CD4-positive, CD25-positive, alpha-beta regulatory T cell (primary cell): ENCODE measurements around the gene RGS7. TPM values are rescaled to one million over a fixed set of nuclear protein-coding genes. Genes with fewer than 3 reads are reported as not detected.

Experiments used
- ATAC-seq, 2 donors: fragments of 150-1000 bp; cut with Tn5 transposase; one replicate each; pipeline ENCODE4 v1.10.0; 2021; ENCODE audit warnings: low read depth in 2 of 2, moderate number of reproducible peaks in 2 of 2, moderate library complexity in 1 of 2
- DNase-seq, 3 donors: peaks; one replicate each; pipeline versions ENCODE4 v3.0.0 to v3.0.0-alpha.2; 2012 to 2022; ENCODE audit warnings: mixed read lengths in 1 of 3
- H3K27ac ChIP-seq: one replicate; pipeline ENCODE4 v1.7.0; 2013; ENCODE audit warnings: mild to moderate bottlenecking, low read length; ENCODE audit not compliant: insufficient read depth, poor library complexity, severe bottlenecking
- H3K27me3 ChIP-seq: one replicate; pipeline ENCODE4 v1.7.0; 2013; ENCODE audit warnings: low read length; ENCODE audit not compliant: control insufficient read depth, insufficient read depth
- H3K36me3 ChIP-seq: one replicate; pipeline ENCODE4 v1.7.0; 2013; ENCODE audit warnings: mild to moderate bottlenecking, low read length, moderate library complexity; ENCODE audit not compliant: control insufficient read depth, insufficient read depth
- H3K4me1 ChIP-seq: 2 replicates; pipeline ENCODE4 v1.7.0; 2013; ENCODE audit warnings: mild to moderate bottlenecking, low read length; ENCODE audit not compliant: insufficient read depth, control insufficient read depth, poor library complexity, severe bottlenecking
- H3K4me3 ChIP-seq: one replicate; pipeline ENCODE4 v1.7.0; 2013; ENCODE audit warnings: low read depth, mild to moderate bottlenecking, low read length, moderate library complexity
- H3K9me3 ChIP-seq, 2 experiments: 1 replicate in 1 of 2; 2 replicates in 1 of 2; pipeline ENCODE4 v1.7.0; 2013; ENCODE audit warnings: low read length in 2 of 2, mild to moderate bottlenecking in 1 of 2, moderate library complexity in 1 of 2; ENCODE audit not compliant: control insufficient read depth in 2 of 2
- H3K27ac Mint-ChIP-seq, 3 donors: one replicate each; pipeline ENCODE4 v1.8.0; 2020 to 2022; ENCODE audit warnings: mild to moderate bottlenecking in 3 of 3, mixed read lengths in 3 of 3, moderate library complexity in 2 of 3
- H3K27me3 Mint-ChIP-seq: one replicate; pipeline ENCODE4 v1.8.0; 2022; ENCODE audit warnings: mild to moderate bottlenecking, mixed read lengths
- H3K36me3 Mint-ChIP-seq: one replicate; pipeline ENCODE4 v1.8.0; 2020; ENCODE audit warnings: mixed read lengths
- H3K4me1 Mint-ChIP-seq, 4 donors: one replicate each; pipeline ENCODE4 v1.8.0; 2020 to 2022; ENCODE audit warnings: mixed read lengths in 4 of 4, mild to moderate bottlenecking in 1 of 4
- H3K4me3 Mint-ChIP-seq, 4 donors: one replicate each; pipeline ENCODE4 v1.8.0; 2020 to 2022; ENCODE audit warnings: mild to moderate bottlenecking in 4 of 4, mixed read lengths in 4 of 4, moderate library complexity in 3 of 4
- H3K9me3 Mint-ChIP-seq, 7 donors: one replicate each; pipeline ENCODE4 v1.8.0; 2020 to 2022; ENCODE audit warnings: mixed read lengths in 7 of 7, mild to moderate bottlenecking in 3 of 7, moderate library complexity in 2 of 7
- polyA plus RNA-seq, 4 donors: library from polyadenylated mRNA; unstranded; fragments of 300-500 nt; fragmentation: Illumina TruSeq; gene quantifications; one replicate each; pipeline ENCODE4 v1.2.3, GENCODE V29; 2021
- total RNA-seq: library from RNA; stranded (reverse); gene quantifications from one replicate; pipeline ENCODE4 v1.2.3, GENCODE V29; 2022

Gene RGS7
- total and polyA plus RNA-seq, 5 donors from 2014 or later = not detected

GRCh38 chr1:241330619-241331327 is 26.2 kb downstream of the RGS7 start:
- H3K27me3 Mint-ChIP-seq = no peaks in the 10 kb centered on the region
- H3K4me1 Mint-ChIP-seq = no peaks in the 10 kb centered on the region
- no peak overlapping the region for H3K27ac ChIP-seq
- peaks cover 0 to 5% (median 3%) of the 10 kb centered on the region in 7 donors for H3K9me3 Mint-ChIP-seq
- H3K36me3 ChIP-seq = no peaks in the 10 kb centered on the region
- no peaks in the 10 kb centered on the region for H3K36me3 Mint-ChIP-seq
- H3K27me3 ChIP-seq = no peaks in the 10 kb centered on the region
- H3K9me3 ChIP-seq = peaks cover 0 to 3% of the 10 kb centered on the region in 2 experiments
- no peak for DNase-seq
- H3K27ac Mint-ChIP-seq = no peak overlapping the region
- no peaks in the 10 kb centered on the region for H3K4me1 ChIP-seq
- ATAC-seq = no peak
- H3K4me3 ChIP-seq = no peak overlapping the region
- H3K4me3 Mint-ChIP-seq = no peak overlapping the region

GRCh38 chr1:241325456-241325855 is 31.5 kb downstream of the RGS7 start:
- no peaks in the 10 kb centered on the region for H3K27me3 Mint-ChIP-seq
- no peak overlapping the region for H3K4me3 Mint-ChIP-seq
- no peak for DNase-seq
- peaks cover 0 to 18% (median 2%) of the 10 kb centered on the region in 7 donors for H3K9me3 Mint-ChIP-seq
- no peak overlapping the region for H3K27ac Mint-ChIP-seq
- Histone ChIP-seq H3K4me1 (no peaks in the 10 kb centered on the region), H3K27ac (no peak overlapping the region), H3K36me3 (no peaks in the 10 kb centered on the region), H3K27me3 (no peaks in the 10 kb centered on the region), H3K4me3 (no peak overlapping the region), H3K9me3 (peaks cover 0 to 3% of the 10 kb centered on the region in 2 experiments)
- no peaks in the 10 kb centered on the region for H3K36me3 Mint-ChIP-seq
- H3K4me1 Mint-ChIP-seq = no peaks in the 10 kb centered on the region
- no peak for ATAC-seq

GRCh38 chr1:241323514-241324195 is 33.4 kb downstream of the RGS7 start:
- no peak overlapping the region for H3K27ac ChIP-seq
- H3K4me1 Mint-ChIP-seq = no peaks in the 10 kb centered on the region
- no peaks in the 10 kb centered on the region for H3K36me3 Mint-ChIP-seq
- H3K27ac Mint-ChIP-seq = no peak overlapping the region
- no peaks in the 10 kb centered on the region for H3K27me3 ChIP-seq
- DNase-seq (peak in 1 of 3 donors; percentile 2), ATAC-seq (no peak)
- no peaks in the 10 kb centered on the region for H3K4me1 ChIP-seq
- no peaks in the 10 kb centered on the region for H3K27me3 Mint-ChIP-seq
- peaks cover 0 to 17% (median 3%) of the 10 kb centered on the region in 7 donors for H3K9me3 Mint-ChIP-seq
- H3K36me3 ChIP-seq = no peaks in the 10 kb centered on the region
- H3K9me3 ChIP-seq = peaks cover 0 to 3% of the 10 kb centered on the region in 2 experiments
- H3K4me3 ChIP-seq = no peak overlapping the region
- H3K4me3 Mint-ChIP-seq = no peak overlapping the region

GRCh38 chr1:241317676-241318075 is 39.3 kb downstream of the RGS7 start:
- Histone ChIP-seq H3K27ac (no peak overlapping the region), H3K4me1 (no peaks in the 10 kb centered on the region), H3K27me3 (no peaks in the 10 kb centered on the region), H3K9me3 (no peaks in the 10 kb centered on the region), H3K4me3 (no peak overlapping the region), H3K36me3 (no peaks in the 10 kb centered on the region)
- H3K27me3 Mint-ChIP-seq = no peaks in the 10 kb centered on the region
- peaks cover 0 to 5% (median 0%) of the 10 kb centered on the region in 4 donors for H3K4me1 Mint-ChIP-seq
- no peak overlapping the region for H3K4me3 Mint-ChIP-seq
- H3K36me3 Mint-ChIP-seq = no peaks in the 10 kb centered on the region
- H3K27ac Mint-ChIP-seq = no peak overlapping the region
- ATAC-seq (no peak), DNase-seq (no peak)
- peaks cover 0 to 22% (median 6%) of the 10 kb centered on the region in 7 donors for H3K9me3 Mint-ChIP-seq

- Histone ChIP-seq H3K27ac (no peak overlapping the region), H3K4me1 (no peaks in the 10 kb centered on the region), H3K27me3 (no peaks in the 10 kb centered on the region), H3K9me3 (no peaks in the 10 kb centered on the region), H3K36me3 (no peaks in the 10 kb centered on the region), H3K4me3 (no peak overlapping the region)
- Mint-ChIP-seq H3K36me3 (no peaks in the 10 kb centered on the region), H3K9me3 (peaks cover 0 to 22% (median 5%) of the 10 kb centered on the region in 7 donors), H3K27me3 (no peaks in the 10 kb centered on the region), H3K27ac (no peak overlapping the region), H3K4me1 (peaks cover 0 to 5% (median 0%) of the 10 kb centered on the region in 4 donors), H3K4me3 (no peak overlapping the region)
- no peak for ATAC-seq
- DNase-seq = no peak
These were observed 40.6 kb downstream of the RGS7 start for GRCh38 chr1:241316372-241316771.

DNA sequence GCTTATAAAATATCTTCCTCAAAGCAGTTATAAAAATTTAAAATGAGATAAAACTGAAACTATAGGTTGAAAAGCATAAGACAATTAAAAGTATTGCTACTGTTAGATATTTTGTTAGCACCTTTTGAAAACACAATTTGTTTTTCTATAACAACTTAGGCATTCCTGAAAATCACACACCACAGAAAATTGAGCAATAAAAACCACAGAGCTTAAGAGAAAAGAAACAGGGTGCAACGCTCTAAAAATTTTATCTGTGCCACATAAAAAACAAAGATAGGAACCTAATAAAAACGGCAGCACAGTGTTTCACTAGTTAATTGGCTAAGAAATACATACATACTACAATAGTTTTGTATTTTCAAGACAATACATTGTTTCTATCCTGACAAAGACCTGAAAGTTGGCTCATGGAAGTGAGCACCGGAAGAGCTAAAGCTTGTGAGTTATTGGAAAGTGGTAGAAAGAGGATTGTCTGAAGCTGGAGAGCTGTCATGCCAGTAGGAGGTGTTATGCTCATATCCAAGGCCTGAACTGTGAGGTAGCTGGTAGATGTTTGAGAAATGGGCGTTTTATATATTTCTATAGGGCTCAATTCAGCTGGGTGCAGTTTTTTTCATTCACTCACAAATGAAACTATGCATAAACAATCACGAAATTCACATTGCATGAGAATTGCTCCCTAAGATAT is 45.8 kb downstream of the RGS7 start:
- Mint-ChIP-seq H3K27me3 (no peaks in the 10 kb centered on the region), H3K4me3 (peak overlapping the region in 1 of 4 donors; percentile 8), H3K9me3 (peaks cover 0 to 20% (median 4%) of the 10 kb centered on the region in 7 donors), H3K27ac (no peak overlapping the region), H3K4me1 (peaks cover 0 to 5% (median 0%) of the 10 kb centered on the region in 4 donors), H3K36me3 (no peaks in the 10 kb centered on the region)
- Histone ChIP-seq H3K4me1 (no peaks in the 10 kb centered on the region), H3K36me3 (no peaks in the 10 kb centered on the region), H3K27ac (no peak overlapping the region), H3K4me3 (no peak overlapping the region), H3K27me3 (no peaks in the 10 kb centered on the region), H3K9me3 (peaks cover 0 to 4% of the 10 kb centered on the region in 2 experiments)
- DNase-seq (no peak), ATAC-seq (no peak)

DNA sequence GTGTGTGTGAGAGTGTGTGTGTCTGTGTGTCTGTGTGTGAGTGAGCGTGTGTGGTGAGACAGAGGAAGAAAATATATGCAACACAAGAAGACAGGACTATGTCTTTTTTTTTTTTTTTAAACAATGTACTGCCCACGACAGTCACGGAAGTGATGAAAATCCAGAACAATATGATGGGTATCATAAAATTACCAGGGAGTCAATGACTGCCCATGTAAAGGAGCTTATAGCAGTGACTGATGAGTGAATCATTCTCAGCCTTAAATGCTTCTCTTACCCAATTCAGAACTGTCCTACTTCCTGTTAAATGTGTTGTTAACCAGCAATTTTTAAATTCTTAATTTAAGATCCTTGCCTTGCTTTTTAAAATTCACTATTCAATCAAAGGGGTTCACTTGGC is 46.6 kb downstream of the RGS7 start:
- Mint-ChIP-seq H3K4me1 (peaks cover 0 to 5% (median 0%) of the 10 kb centered on the region in 4 donors), H3K4me3 (no peak overlapping the region), H3K36me3 (no peaks in the 10 kb centered on the region), H3K27ac (no peak overlapping the region), H3K9me3 (peaks cover 0 to 20% (median 4%) of the 10 kb centered on the region in 7 donors), H3K27me3 (no peaks in the 10 kb centered on the region)
- H3K4me3 ChIP-seq = no peak overlapping the region
- peaks cover under 1 to 4% of the 10 kb centered on the region in 2 experiments for H3K9me3 ChIP-seq
- no peaks in the 10 kb centered on the region for H3K36me3 ChIP-seq
- DNase-seq (no peak), ATAC-seq (no peak)
- H3K27me3 ChIP-seq = no peaks in the 10 kb centered on the region
- no peaks in the 10 kb centered on the region for H3K4me1 ChIP-seq
- H3K27ac ChIP-seq = no peak overlapping the region
